GM19438 (cell line): ENCODE results near the gene TMEM150B.

Source experiments
- ATAC-seq: cut with Tn5 transposase; IDR thresholded peaks from one replicate; pipeline ENCODE4 v1.9.1; 2021; ENCODE audit warnings: low read depth; ENCODE audit not compliant: unreplicated experiment

TMEM150B gene

GRCh38 chr19:55355213-55355821 lies 30.2 kb upstream of the TMEM150B start:
- no peak for ATAC-seq

- no peak for ATAC-seq
Observed at GRCh38 chr19:55354698-55355212, 29.6 kb upstream of the TMEM150B start, which contains the start of gene COX6B2. Gene COX6B2, minus strand, starts transcription at chr19:55354719. Its CDS starts 198 bp downstream, at chr19:55354521.

- peak; percentile 56 for ATAC-seq
Observed at GRCh38 chr19:55353803-55354697, 28.9 kb upstream of the TMEM150B start.

- no peak for ATAC-seq
Observed at GRCh38 chr19:55353356-55353802, 28.2 kb upstream of the TMEM150B start.

GRCh38 chr19:55352549-55353145 lies 27.5 kb upstream of the TMEM150B start:
- no peak for ATAC-seq

GRCh38 chr19:55352040-55352439 lies 26.9 kb upstream of the TMEM150B start:
- ATAC-seq = no peak

GRCh38 chr19:55350620-55351315 lies 25.6 kb upstream of the TMEM150B start:
- ATAC-seq = no peak

GRCh38 chr19:55348317-55349034 lies 23.3 kb upstream of the TMEM150B start:
- no peak for ATAC-seq

GRCh38 chr19:55347442-55348009 lies 22.4 kb upstream of the TMEM150B start:
- no peak for ATAC-seq

- no peak for ATAC-seq
Observed at GRCh38 chr19:55346725-55347441, 21.7 kb upstream of the TMEM150B start.

GRCh38 chr19:55345818-55346724 lies 20.9 kb upstream of the TMEM150B start:
- ATAC-seq = no peak

- ATAC-seq = no peak
Observed at GRCh38 chr19:55345101-55345817, 20.1 kb upstream of the TMEM150B start.

- ATAC-seq = no peak
Observed at GRCh38 chr19:55344444-55344843, 19.3 kb upstream of the TMEM150B start.

GRCh38 chr19:55341595-55342531 lies 16.7 kb upstream of the TMEM150B start:
- ATAC-seq = no peak

GRCh38 chr19:55341171-55341588 lies 16.0 kb upstream of the TMEM150B start:
- no peak for ATAC-seq

GRCh38 chr19:55340784-55341147 lies 15.6 kb upstream of the TMEM150B start:
- no peak for ATAC-seq
